K562 (cell line): ENCODE data around the gene LRIT3. TPM values are rescaled to one million over a fixed set of nuclear protein-coding genes. Genes with fewer than 3 reads are reported as not detected.

Experiments
- ATAC-seq: fragments of 200-7000 bp; cut with Tn5 transposase; 3 replicates; pipeline ENCODE4 v1.9.1; 2020; ENCODE audit warnings: moderate library complexity
- BruUV-seq: library from RNA; stranded (reverse); fragments of 400-500 nt; replicated peaks from 2 replicates; lab custom pipeline; 2021; lab: Mats Ljungman, UMichigan
- CTCF ChIA-PET: fragments of 300-600 bp; formaldehyde crosslinking; extraction: SDS; loops from one replicate; lab custom pipeline; 2021; ENCODE audit warnings: low intra/inter-chr PET ratio; lab: Yijun Ruan, JAX
- POLR2A ChIA-PET: fragments of 300-600, 350-650 bp; sonication (Branson Sonifier 250); formaldehyde crosslinking; extraction: SDS; loops from one replicate; lab custom pipeline; 2021; ENCODE audit warnings: antibody characterized with exemption, inconsistent platforms; lab: Yijun Ruan, JAX
- DNase-seq, 4 experiments: peaks; one replicate each; pipeline versions ENCODE4 v3.0.0 to v3.0.0-alpha.2; 2011 to 2018; ENCODE audit warnings: low spot score in 3 of 4, mixed read lengths in 3 of 4; ENCODE audit errors: extremely low read depth in 1 of 4
- FAIRE-seq: peaks from 2 replicates; lab custom pipeline; 2011; peaks lifted over from hg19 to GRCh38; lab: Jason Lieb, UNC
- H2AFZ ChIP-seq: 2 replicates; pipeline ENCODE4 v1.6.0; 2011; ENCODE audit warnings: low read depth, low read length, control low read depth, inconsistent platforms
- H3K27ac ChIP-seq: fragments of 200-600 bp; 3 replicates; pipeline ENCODE4 v1.8.0; 2011; ENCODE audit warnings: low read depth, mild to moderate bottlenecking, control low read depth, inconsistent platforms, low read length, moderate library complexity, mixed read lengths; ENCODE audit errors: extremely low read depth
- H3K27me3 ChIP-seq, 2 experiments: fragments of 300-600 bp in 1 of 2; 2 replicates in 1 of 2; 3 replicates in 1 of 2; pipeline versions ENCODE4 v1.6.0 to v1.8.0; 2011; ENCODE audit warnings: inconsistent platforms in 2 of 2, low read length in 2 of 2, mild to moderate bottlenecking in 1 of 2, mixed read lengths in 1 of 2, moderate library complexity in 1 of 2; ENCODE audit not compliant: control insufficient read depth in 2 of 2, insufficient read depth in 2 of 2
- H3K36me3 ChIP-seq: fragments of 300-600 bp; 3 replicates; pipeline ENCODE4 v1.8.0; 2011; ENCODE audit warnings: mild to moderate bottlenecking, low read length, inconsistent platforms; ENCODE audit not compliant: control insufficient read depth, insufficient read depth
- H3K4me1 ChIP-seq, 2 experiments: fragments of 200-600 bp in 1 of 2; replicated peaks in 1 of 2; 2 replicates in 1 of 2; 3 replicates in 1 of 2; pipeline versions ENCODE4 v1.5.1 to v1.8.0; 2011; ENCODE audit warnings: inconsistent platforms in 2 of 2, low read length in 2 of 2, mild to moderate bottlenecking in 1 of 2, mixed read lengths in 1 of 2, moderate library complexity in 1 of 2; ENCODE audit not compliant: control insufficient read depth in 2 of 2, insufficient read depth in 2 of 2
- H3K4me2 ChIP-seq: 2 replicates; pipeline ENCODE4 v1.6.1; 2011; ENCODE audit warnings: low read length, control low read depth, inconsistent platforms, mixed read lengths; ENCODE audit not compliant: insufficient read depth
- H3K4me3 ChIP-seq: fragments of 200-600 bp; sonication (generic), shearing (Covaris generic); 2 replicates; pipeline ENCODE4 v1.5.1; 2016; ENCODE audit warnings: control low read depth, inconsistent platforms
- H3K79me2 ChIP-seq: fragments of 200-600 bp; 3 replicates; pipeline ENCODE4 v1.8.0; 2011; ENCODE audit warnings: low read length, inconsistent platforms; ENCODE audit not compliant: control insufficient read depth, insufficient read depth
- H3K9ac ChIP-seq, 2 experiments: 2 replicates each; pipeline versions ENCODE4 v1.6.0 to v1.6.1; 2011; ENCODE audit warnings: low read depth in 2 of 2, low read length in 2 of 2, control low read depth in 1 of 2, inconsistent platforms in 1 of 2, mild to moderate bottlenecking in 1 of 2, mixed read lengths in 1 of 2; ENCODE audit not compliant: insufficient read depth in 1 of 2
- H3K9me1 ChIP-seq: one replicate; pipeline ENCODE4 v1.6.0; 2011; ENCODE audit warnings: inconsistent platforms, mild to moderate bottlenecking, low read length, moderate library complexity; ENCODE audit not compliant: control insufficient read depth, insufficient read depth
- H3K9me3 ChIP-seq: replicated peaks from 2 replicates; pipeline ENCODE4 v1.5.1; 2011; ENCODE audit warnings: low read depth, low read length, inconsistent platforms; ENCODE audit not compliant: control insufficient read depth, insufficient read depth
- H4K20me1 ChIP-seq: replicated peaks from 2 replicates; pipeline ENCODE4 v1.6.1; 2011; ENCODE audit warnings: low read length, inconsistent platforms, mixed read lengths; ENCODE audit not compliant: control insufficient read depth, insufficient read depth
- EHMT2 ChIP-seq: fragments of 450-650 bp; IDR thresholded peaks from 2 replicates; pipeline ENCODE4 v1.6.1; 2018; ENCODE audit warnings: antibody characterized with exemption
- FOSL1 ChIP-seq: fragments of 200-800 bp; sonication (Bioruptor generic); conservative IDR thresholded peaks from 2 replicates; pipeline ENCODE4 v1.6.1; 2016; ENCODE audit warnings: missing genetic modification characterization, missing compliant biosample characterization
- HEY1 ChIP-seq: fragments of 250-450 bp; sonication (Bioruptor Pico); IDR thresholded peaks from 2 replicates; pipeline ENCODE4 v1.5.0; 2020; ENCODE audit warnings: mild to moderate bottlenecking, moderate library complexity, borderline replicate concordance
- HMBOX1 ChIP-seq: sonication (generic); IDR thresholded peaks from 2 replicates; pipeline ENCODE4 v1.6.1; 2016
- HNRNPL ChIP-seq: fragments of 200-400 bp; formaldehyde crosslinking; IDR thresholded peaks from 2 replicates; pipeline ENCODE4 v1.6.1; 2017; ENCODE audit warnings: low read depth, mild to moderate bottlenecking, low read length
- HOXB6 ChIP-seq: fragments of 250-450 bp; sonication (Bioruptor Pico); IDR thresholded peaks from 2 replicates; pipeline ENCODE4 v1.5.1; 2022; ENCODE audit warnings: mild to moderate bottlenecking, borderline replicate concordance
- MECOM ChIP-seq: fragments of 250-450 bp; sonication (Bioruptor Pico); IDR thresholded peaks from 2 replicates; pipeline ENCODE4 v1.8.0; 2022; ENCODE audit warnings: inconsistent platforms
- NKRF ChIP-seq: fragments of 450-650 bp; IDR thresholded peaks from 2 replicates; pipeline ENCODE4 v1.6.1; 2016; ENCODE audit warnings: borderline replicate concordance
- NR2F6 ChIP-seq: fragments of 450-650 bp; formaldehyde crosslinking; IDR thresholded peaks from 2 replicates; pipeline ENCODE4 v1.4.0; 2020; ENCODE audit warnings: mild to moderate bottlenecking
- OTX1 ChIP-seq: fragments of 450-650 bp; formaldehyde crosslinking; IDR thresholded peaks from 2 replicates; pipeline ENCODE4 v1.4.0; 2022; ENCODE audit warnings: mild to moderate bottlenecking
- PCBP1 ChIP-seq: fragments of 200-400 bp; formaldehyde crosslinking; IDR thresholded peaks from 2 replicates; pipeline ENCODE4 v1.6.1; 2018; ENCODE audit warnings: mild to moderate bottlenecking, low read depth, low read length; ENCODE audit not compliant: poor library complexity, severe bottlenecking
- POLR2AphosphoS5 ChIP-seq: IDR thresholded peaks from 2 replicates; pipeline ENCODE4 v1.6.1; 2011; ENCODE audit warnings: mild to moderate bottlenecking, low read depth, low read length, moderate library complexity; ENCODE audit not compliant: control insufficient read depth, insufficient read depth
- RBM39 ChIP-seq: fragments of 200-400 bp; formaldehyde crosslinking; optimal IDR thresholded peaks from 2 replicates; pipeline ENCODE3; 2018; ENCODE audit warnings: low read depth, low read length
- TEAD1 ChIP-seq, 2 experiments: fragments of 450-650 bp in 1 of 2; sonication (generic) in 1 of 2; formaldehyde crosslinking; IDR thresholded peaks; 2 replicates each; pipeline versions ENCODE4 v1.4.0 to v1.8.0; 2020 to 2022; ENCODE audit warnings: mild to moderate bottlenecking in 2 of 2, missing genetic modification reagents in 1 of 2
- THAP7 ChIP-seq: fragments of 250-450 bp; sonication (Bioruptor Pico); IDR thresholded peaks from 2 replicates; pipeline ENCODE4 v1.5.0; 2021
- ZNF740 ChIP-seq, 3 experiments: fragments of 200-800 bp in 1 of 3; sonication (Bioruptor generic) in 1 of 3; sonication (generic) in 1 of 3; formaldehyde crosslinking in 1 of 3; IDR thresholded peaks; 2 replicates each; pipeline versions ENCODE4 v1.6.1 to v1.8.0; 2016 to 2022; ENCODE audit warnings: mild to moderate bottlenecking in 2 of 3, missing compliant biosample characterization in 2 of 3, missing genetic modification characterization in 2 of 3, missing genetic modification reagents in 1 of 3
- ZNF785 ChIP-seq: fragments of 250-450 bp; sonication (Bioruptor Pico); IDR thresholded peaks from 2 replicates; pipeline ENCODE4 v1.4.0; 2020; ENCODE audit warnings: mild to moderate bottlenecking
- WGBS: fragments of 100-300 bp; shearing (Covaris generic); methylation state at CpG from one replicate; pipeline ENCODE4 v1.1.6; 2016; ENCODE audit warnings: low coverage, mixed read lengths; ENCODE audit not compliant: insufficient coverage; ENCODE audit errors: missing lambda C conversion rate; 5-methylcytosine and 5-hydroxymethylcytosine counted together
- in situ Hi-C: fragments of 300-500 bp; cut with MboI; formaldehyde crosslinking; loops from 4 replicates; pipeline ENCODE4 v1.15.0; 2018; ENCODE audit warnings: inconsistent platforms, mixed read lengths
- intact Hi-C: fragments of 100-400 bp; cut with micrococcal nuclease; formaldehyde crosslinking; loops from 2 replicates; pipeline ENCODE4 v1.14.2; 2022
- polyA plus RNA-seq, 8 experiments: library from polyadenylated mRNA; depleted of rRNA in 4 of 8; stranded (reverse) in 5 of 8; unstranded in 3 of 8; fragments of >200 nt; fragmentation: Nextera tagmentation in 2 of 8; fragmentation: Illumina TruSeq in 1 of 8; extraction: Ambion mirVana in 2 of 8; extraction: Trizol in 1 of 8; gene quantifications; 2 replicates each; pipeline versions ENCODE4 v1.2.1 to v1.2.3, GENCODE V29; 2011 to 2014; ENCODE audit warnings: inconsistent platforms in 1 of 8, missing spikeins in 1 of 8
- total RNA-seq, 7 experiments: library from RNA; depleted of rRNA in 6 of 7; stranded (reverse); fragments of >200 nt in 6 of 7; fragmentation: Illumina TruSeq in 2 of 7; extraction: Trizol in 2 of 7; gene quantifications; 2 replicates each; pipeline versions ENCODE4 v1.2.1 to v1.2.3, GENCODE V29; 2011 to 2021; ENCODE audit warnings: low replicate concordance in 1 of 7

LRIT3 gene
- total and polyA plus RNA-seq, 9 of the 15 experiments (the other 6 are each of a cell fraction or from before 2014, with no cell fraction given), result 0.04 to 0.10 (median 0.04) TPM; not detected in 4

DNA sequence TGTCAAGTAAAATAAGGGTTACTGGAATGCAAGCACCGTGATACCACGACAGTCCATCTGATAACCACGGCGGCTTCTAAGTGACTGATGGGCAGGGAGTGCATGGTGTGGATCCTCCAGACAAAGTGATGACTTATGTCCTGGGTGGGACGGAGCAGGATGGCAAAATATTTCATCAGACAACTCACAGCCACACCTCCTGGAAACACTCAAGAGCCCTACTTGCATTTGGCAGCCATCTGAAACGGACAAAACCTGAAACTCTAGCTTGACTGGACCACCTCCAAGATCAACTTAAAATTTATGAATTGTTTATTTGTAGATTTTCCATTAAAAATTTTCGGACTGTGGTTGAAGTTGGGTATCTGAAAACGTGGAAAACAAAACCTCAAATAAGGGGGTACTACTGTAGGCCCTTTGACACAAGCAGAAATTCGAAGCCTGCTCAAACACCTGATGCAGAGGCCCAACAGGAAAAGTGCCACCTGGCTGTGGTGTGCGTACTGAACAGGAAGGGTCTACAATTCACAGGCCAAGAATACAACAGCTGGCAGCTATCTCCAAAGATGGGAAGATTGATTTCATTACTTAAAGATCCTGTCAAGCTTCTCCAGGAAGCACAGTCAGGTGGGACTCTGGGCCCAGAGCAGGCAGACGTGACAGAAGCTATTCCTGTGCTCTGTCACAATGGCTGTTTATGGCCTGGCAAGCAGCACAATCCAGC, 26.0 kb downstream of the LRIT3 start:
- no peaks in the 10 kb centered on the region for H3K9me1 ChIP-seq
- POLR2A ChIA-PET, result interaction anchor here (0.8 to 1.4 kb wide), 2 partner anchors 14 to 59 kb away, joined by 3 to 4 read pairs; no protein-coding TSS in a partner anchor
- H4K20me1 ChIP-seq, result no peaks in the 10 kb centered on the region
- H3K4me1 ChIP-seq, result peaks cover 0 to 12% of the 10 kb centered on the region in 2 experiments; a peak in 2 of 5 replicates
- no peaks in the 10 kb centered on the region for H3K36me3 ChIP-seq
- WGBS, result 10% methylated on average over 11 of the region's 11 CpGs
- CTCF ChIA-PET, result no interaction called here
- no peak for FAIRE-seq
- H3K27me3 ChIP-seq, result peaks cover 0 to 2% of the 10 kb centered on the region in 2 experiments; a peak in 2 of 5 replicates
- peak in 1 of 4 experiments; percentile 32 for DNase-seq
- peak; percentile 90 for ATAC-seq
- no peak overlapping the region for H3K9ac ChIP-seq
- 0 out of 2 replicates have a peak overlapping the region, but pooled peaks have one; percentile 12 for H2AFZ ChIP-seq
- no peak overlapping the region for H3K4me2 ChIP-seq
- in situ Hi-C loops (no loop called here), intact Hi-C loops (no loop called here)
- H3K9me3 ChIP-seq, result no peaks in the 10 kb centered on the region
- H3K79me2 ChIP-seq, result no peaks in the 10 kb centered on the region
- no peak overlapping the region for H3K4me3 ChIP-seq
- H3K27ac ChIP-seq, result no peak overlapping the region; the same call in 2 of the 3 replicates
- BruUV-seq, result no TSS peak
- TF ChIP-seq OTX1 (CRISPR knock-in tag), result peak; percentile 45; the same call in 1 of the 2 replicates
- no peak for TF ChIP-seq HOXB6 (CRISPR knock-in tag)
- TF ChIP-seq THAP7 (CRISPR knock-in tag), result no peak
- TF ChIP-seq ZNF740 (CRISPR knock-in tag; IDR thresholded peaks at IDR 0.05), result no peak
- TF ChIP-seq ZNF740 (tag; IDR thresholded peaks at IDR 0.05), result peak in 1 of 2 experiments; percentile 48; a peak in 1 of 4 replicates
- TF ChIP-seq HEY1 (CRISPR knock-in tag), result no peak
- no peak for TF ChIP-seq ZNF785 (CRISPR knock-in tag)
- no peak for TF ChIP-seq POLR2AphosphoS5
- no peak for TF ChIP-seq NKRF
- no peak for TF ChIP-seq HNRNPL
- no peak for TF ChIP-seq EHMT2
- no peak for TF ChIP-seq RBM39
- TF ChIP-seq TEAD1 (CRISPR knock-in tag; IDR thresholded peaks at IDR 0.05), result peak in 1 of 2 experiments; percentile 52; a peak in 1 of 4 replicates
- peak; percentile 77 for TF ChIP-seq MECOM (CRISPR knock-in tag)
- peak; percentile 67; the same call in 1 of the 2 replicates for TF ChIP-seq FOSL1 (tag)
- no peak for TF ChIP-seq PCBP1
- no peak for TF ChIP-seq HMBOX1
- TF ChIP-seq NR2F6 (CRISPR knock-in tag), result no peak
